Chondrocyte (in vitro differentiated cells): ENCODE results near the gene SLC9A9. TPM values are rescaled to one million over a fixed set of nuclear protein-coding genes. Genes with fewer than 3 reads are reported as not detected.

Experiments used
- DNase-seq: peaks from one replicate; pipeline ENCODE4 v3.0.0; 2021; ENCODE audit warnings: mixed read lengths, low spot score
- H3K27ac Mint-ChIP-seq: one replicate; pipeline ENCODE4 v1.8.0; 2021; ENCODE audit warnings: mild to moderate bottlenecking, moderate library complexity, mixed read lengths; ENCODE audit not compliant: unreplicated experiment
- H3K27me3 Mint-ChIP-seq: 2 replicates; pipeline ENCODE4 v1.8.0; 2021; ENCODE audit warnings: low read depth, mixed read lengths
- H3K36me3 Mint-ChIP-seq: 2 replicates; pipeline ENCODE4 v1.8.0; 2021; ENCODE audit warnings: low read depth, mixed read lengths
- H3K4me1 Mint-ChIP-seq: 2 replicates; pipeline ENCODE4 v1.8.0; 2021; ENCODE audit warnings: low read depth, mild to moderate bottlenecking, mixed read lengths
- H3K4me3 Mint-ChIP-seq: one replicate; pipeline ENCODE4 v1.8.0; 2021; ENCODE audit warnings: mild to moderate bottlenecking, moderate library complexity, mixed read lengths; ENCODE audit not compliant: unreplicated experiment
- H3K9me3 Mint-ChIP-seq: 2 replicates; pipeline ENCODE4 v1.8.0; 2021; ENCODE audit warnings: low read depth, mixed read lengths
- CTCF ChIP-seq: fragments of 200-600 bp; sonication (generic); IDR thresholded peaks from 2 replicates; pipeline ENCODE4 v1.5.0; 2021; ENCODE audit warnings: antibody characterized with exemption, mild to moderate bottlenecking, moderate library complexity
- total RNA-seq: library from RNA; stranded (reverse); gene quantifications from 3 replicates; pipeline ENCODE4 v1.2.1, GENCODE V29; 2021

The SLC9A9 gene
- total RNA-seq, 1 donor from 2014 or later = 2.6 TPM

DNA sequence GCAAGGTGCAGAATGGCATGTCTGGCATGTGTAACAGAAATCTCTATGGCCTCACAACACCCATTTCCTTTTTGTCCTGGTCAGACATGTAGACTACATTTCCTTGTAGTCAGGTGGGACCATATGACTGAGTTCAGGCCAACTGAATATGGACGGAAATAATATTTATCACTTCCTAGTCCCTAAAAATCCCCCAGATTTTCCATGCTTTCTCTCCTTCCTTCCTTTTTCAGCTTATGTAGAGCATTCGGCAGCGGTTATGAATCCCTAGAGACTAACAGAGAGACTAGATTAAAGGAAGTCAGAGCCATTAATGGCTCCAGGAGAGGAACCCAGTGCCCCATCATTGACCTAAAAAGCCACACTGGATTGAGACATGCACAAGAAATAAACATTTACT lies 35.8 kb downstream of the SLC9A9 start:
- TF ChIP-seq CTCF = no peak
- no peak overlapping the region for H3K27ac Mint-ChIP-seq
- DNase-seq = no peak
- H3K36me3 Mint-ChIP-seq = peaks cover 2% of the 10 kb centered on the region
- H3K4me1 Mint-ChIP-seq = peaks cover 4% of the 10 kb centered on the region
- no peaks in the 10 kb centered on the region for H3K9me3 Mint-ChIP-seq
- no peak overlapping the region for H3K4me3 Mint-ChIP-seq
- H3K27me3 Mint-ChIP-seq = no peaks in the 10 kb centered on the region

DNA sequence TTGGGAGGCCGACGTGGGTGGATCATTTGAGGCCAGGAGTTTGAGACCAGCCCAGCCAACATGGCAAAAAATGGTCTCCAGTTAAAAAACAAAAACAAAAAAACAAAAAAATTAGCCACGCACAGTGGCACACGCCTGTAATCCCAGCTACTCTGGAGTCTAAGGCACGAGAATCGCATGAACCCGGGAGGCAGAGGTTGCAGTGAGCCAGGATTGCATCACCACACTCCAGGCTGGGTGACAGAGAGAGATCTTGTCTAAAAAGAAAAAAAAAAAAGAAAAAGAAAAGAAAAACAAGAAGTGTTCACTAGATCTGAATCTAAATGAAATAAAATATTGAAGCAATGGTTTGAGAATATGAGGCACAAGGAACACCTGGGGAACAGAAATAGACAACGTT lies 36.7 kb downstream of the SLC9A9 start:
- Mint-ChIP-seq H3K4me1 (peaks cover 10% of the 10 kb centered on the region), H3K36me3 (peaks cover 2% of the 10 kb centered on the region), H3K9me3 (no peaks in the 10 kb centered on the region), H3K27me3 (no peaks in the 10 kb centered on the region), H3K27ac (no peak overlapping the region), H3K4me3 (no peak overlapping the region)
- no peak for TF ChIP-seq CTCF
- DNase-seq = no peak

DNA sequence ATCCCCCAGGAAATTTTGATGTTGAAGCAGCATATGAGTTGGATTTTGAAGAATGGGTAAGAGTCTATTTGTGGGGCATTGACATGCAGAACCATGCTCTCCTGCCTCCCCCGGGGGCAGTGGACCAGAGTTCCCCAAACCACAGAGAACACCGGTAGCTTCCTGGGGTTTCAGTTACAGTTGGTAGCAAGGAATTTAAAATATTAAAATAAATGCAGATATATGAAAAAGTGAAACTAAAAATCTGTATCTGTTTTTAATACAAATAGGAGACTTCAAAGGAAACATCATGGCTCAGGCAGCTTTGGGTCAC lies 37.4 kb downstream of the SLC9A9 start:
- H3K4me3 Mint-ChIP-seq = no peak overlapping the region
- H3K9me3 Mint-ChIP-seq = no peaks in the 10 kb centered on the region
- TF ChIP-seq CTCF = no peak
- peaks cover 2% of the 10 kb centered on the region for H3K36me3 Mint-ChIP-seq
- H3K27ac Mint-ChIP-seq = no peak overlapping the region
- DNase-seq = no peak
- H3K27me3 Mint-ChIP-seq = no peaks in the 10 kb centered on the region
- H3K4me1 Mint-ChIP-seq = peaks cover 10% of the 10 kb centered on the region

DNA sequence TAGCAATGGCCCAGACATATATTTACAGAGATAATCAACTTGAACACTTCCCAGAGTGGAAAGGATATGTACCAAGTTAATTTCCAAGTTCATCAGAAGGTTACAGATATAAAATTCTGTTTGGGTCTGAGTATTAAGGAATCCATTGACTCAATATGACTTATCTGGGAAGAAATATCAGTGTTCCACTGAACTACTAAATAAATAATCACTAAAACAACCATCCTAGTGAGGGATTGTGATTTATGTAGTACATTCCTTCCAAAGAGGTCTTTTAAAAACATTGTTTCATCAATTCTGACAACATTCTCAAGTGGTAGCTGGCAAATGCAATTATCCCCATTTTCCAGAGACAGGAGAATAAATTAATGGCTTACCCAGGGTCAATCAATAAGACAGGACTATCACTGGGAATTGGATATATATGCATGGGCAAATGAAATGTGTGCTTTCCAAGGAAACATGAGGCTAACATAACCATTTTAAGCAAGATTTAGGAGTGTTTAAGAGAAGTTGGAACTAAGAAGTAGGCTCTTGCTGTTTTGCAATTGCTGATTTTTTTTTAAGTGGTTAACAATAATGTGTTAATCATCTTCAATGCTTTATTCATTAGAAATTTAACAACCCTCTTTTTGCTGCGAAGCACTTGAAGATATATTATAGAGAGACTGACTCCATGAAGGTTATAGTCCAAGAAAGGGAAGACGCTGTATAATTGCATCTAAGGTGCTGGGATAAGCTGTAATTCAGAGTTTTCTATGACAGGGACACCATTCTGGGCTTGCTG lies 37.9 kb downstream of the SLC9A9 start:
- Mint-ChIP-seq H3K36me3 (peaks cover 2% of the 10 kb centered on the region), H3K4me3 (no peak overlapping the region), H3K27me3 (no peaks in the 10 kb centered on the region), H3K9me3 (no peaks in the 10 kb centered on the region), H3K4me1 (peaks cover 10% of the 10 kb centered on the region), H3K27ac (no peak overlapping the region)
- TF ChIP-seq CTCF = no peak
- DNase-seq = no peak

DNA sequence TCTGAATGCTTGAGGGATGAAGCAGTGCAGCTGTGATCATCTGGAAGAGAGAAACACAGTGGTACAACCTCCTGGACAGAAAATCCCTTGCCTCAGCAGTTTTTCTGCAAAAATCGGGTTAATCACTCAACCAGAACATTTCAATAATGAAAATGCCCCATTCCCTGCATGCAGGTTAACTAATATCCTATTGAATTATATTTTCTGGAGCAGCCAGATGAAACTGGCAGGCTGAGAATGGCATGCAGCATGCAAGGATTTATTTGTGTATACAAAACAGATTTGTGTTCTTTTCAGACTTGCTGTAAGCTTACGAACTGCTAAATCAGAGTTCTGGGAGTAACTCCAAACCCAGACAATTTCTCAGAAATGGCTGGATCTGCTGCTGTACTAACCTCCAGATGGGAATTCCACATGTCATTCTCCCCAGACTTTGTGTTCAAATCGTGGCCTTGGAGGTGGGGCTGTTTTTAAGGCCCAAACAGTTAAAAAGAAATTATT lies 39.1 kb downstream of the SLC9A9 start:
- no peak for TF ChIP-seq CTCF
- no peaks in the 10 kb centered on the region for H3K27me3 Mint-ChIP-seq
- H3K9me3 Mint-ChIP-seq = no peaks in the 10 kb centered on the region
- no peak overlapping the region for H3K27ac Mint-ChIP-seq
- H3K36me3 Mint-ChIP-seq = no peaks in the 10 kb centered on the region
- H3K4me3 Mint-ChIP-seq = no peak overlapping the region
- no peak for DNase-seq
- peaks cover 10% of the 10 kb centered on the region for H3K4me1 Mint-ChIP-seq
